ENCODE measurements around the gene UNC13B.
"Not testable (repeated sequence)": the region's sequence is repeated elsewhere in the genome, so short reads cannot be mapped to it uniquely, and the experiment has no call there.

- TF ChIP-seq, protein P1, sequence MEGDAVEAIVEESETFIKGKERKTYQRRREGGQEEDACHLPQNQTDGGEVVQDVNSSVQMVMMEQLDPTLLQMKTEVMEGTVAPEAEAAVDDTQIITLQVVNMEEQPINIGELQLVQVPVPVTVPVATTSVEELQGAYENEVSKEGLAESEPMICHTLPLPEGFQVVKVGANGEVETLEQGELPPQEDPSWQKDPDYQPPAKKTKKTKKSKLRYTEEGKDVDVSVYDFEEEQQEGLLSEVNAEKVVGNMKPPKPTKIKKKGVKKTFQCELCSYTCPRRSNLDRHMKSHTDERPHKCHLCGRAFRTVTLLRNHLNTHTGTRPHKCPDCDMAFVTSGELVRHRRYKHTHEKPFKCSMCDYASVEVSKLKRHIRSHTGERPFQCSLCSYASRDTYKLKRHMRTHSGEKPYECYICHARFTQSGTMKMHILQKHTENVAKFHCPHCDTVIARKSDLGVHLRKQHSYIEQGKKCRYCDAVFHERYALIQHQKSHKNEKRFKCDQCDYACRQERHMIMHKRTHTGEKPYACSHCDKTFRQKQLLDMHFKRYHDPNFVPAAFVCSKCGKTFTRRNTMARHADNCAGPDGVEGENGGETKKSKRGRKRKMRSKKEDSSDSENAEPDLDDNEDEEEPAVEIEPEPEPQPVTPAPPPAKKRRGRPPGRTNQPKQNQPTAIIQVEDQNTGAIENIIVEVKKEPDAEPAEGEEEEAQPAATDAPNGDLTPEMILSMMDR (IDR thresholded peaks at IDR 0.05; ENCODE audit: low read length) = not testable (repeated sequence)
- TF ChIP-seq EZH2 (IDR thresholded peaks at IDR 0.05; ENCODE audit: borderline replicate concordance, low read length) = not testable (repeated sequence)
Measured at GRCh38 chr9:35182996-35183754, 21.4 kb downstream of the UNC13B start.

Data from OCI-LY1 (cell line).